Measurements from ENCODE around the gene SP2. TPM values are rescaled to one million over a fixed set of nuclear protein-coding genes. Genes with fewer than 3 reads are reported as not detected.

The SP2 gene
- total RNA-seq, 6 donors from 2014 or later: 7.6 to 19.4 (median 13.1) TPM

DNA sequence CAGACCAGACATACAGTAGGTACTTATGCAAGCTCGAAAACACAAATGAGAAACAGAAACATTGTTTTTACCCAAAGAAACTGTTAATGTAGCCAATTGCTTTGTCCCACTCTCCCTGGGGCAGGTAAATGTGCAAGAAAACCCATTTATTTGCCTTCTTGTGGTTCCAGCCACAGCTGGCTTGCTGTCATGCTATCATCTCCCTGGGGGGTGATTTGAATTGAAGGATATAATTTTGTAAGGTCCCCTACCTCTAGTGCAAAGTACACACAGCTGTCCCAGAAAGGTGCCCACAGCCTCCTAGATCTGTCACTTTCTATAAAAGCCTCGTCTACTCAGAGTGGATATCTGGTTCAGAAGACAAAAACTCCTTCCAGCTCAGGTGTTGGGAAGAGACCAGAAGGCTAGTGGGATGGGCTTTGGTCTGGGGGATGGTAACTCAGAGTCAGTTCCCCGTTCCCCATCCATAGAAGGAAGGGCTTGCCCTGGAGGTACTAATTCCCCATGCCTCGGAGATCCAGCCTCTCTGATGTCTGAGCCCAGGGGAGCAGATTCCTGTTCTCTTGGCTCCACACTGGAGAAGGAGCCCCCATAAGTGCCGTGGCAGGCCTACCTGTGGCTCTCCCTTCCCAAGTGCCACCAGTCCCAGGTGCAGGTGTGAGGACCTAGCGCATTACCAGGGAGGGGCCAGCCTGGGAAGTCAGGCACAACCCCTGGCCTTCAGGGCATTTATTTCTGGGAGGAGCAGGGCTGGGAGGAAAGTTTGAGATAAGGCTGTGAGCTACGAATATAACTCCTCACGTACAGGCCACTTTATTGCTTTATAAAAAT is 64.0 kb downstream of the SP2 start:
- Histone ChIP-seq H3K27ac (no peak overlapping the region), H3K9me3 (no peaks in the 10 kb centered on the region), H3K4me3 (no peak overlapping the region), H3K27me3 (no peaks in the 10 kb centered on the region), H3K4me1 (peaks cover 0 to 7% (median 0%) of the 10 kb centered on the region in 4 donors), H3K36me3 (peaks cover 0 to 3% (median 0%) of the 10 kb centered on the region in 4 donors)
- TF ChIP-seq POLR2A (IDR thresholded peaks at IDR 0.05): no peak
- TF ChIP-seq EP300 (IDR thresholded peaks at IDR 0.05): no peak
- no peak for TF ChIP-seq POLR2AphosphoS5 (IDR thresholded peaks at IDR 0.05)
- TF ChIP-seq, protein P1, sequence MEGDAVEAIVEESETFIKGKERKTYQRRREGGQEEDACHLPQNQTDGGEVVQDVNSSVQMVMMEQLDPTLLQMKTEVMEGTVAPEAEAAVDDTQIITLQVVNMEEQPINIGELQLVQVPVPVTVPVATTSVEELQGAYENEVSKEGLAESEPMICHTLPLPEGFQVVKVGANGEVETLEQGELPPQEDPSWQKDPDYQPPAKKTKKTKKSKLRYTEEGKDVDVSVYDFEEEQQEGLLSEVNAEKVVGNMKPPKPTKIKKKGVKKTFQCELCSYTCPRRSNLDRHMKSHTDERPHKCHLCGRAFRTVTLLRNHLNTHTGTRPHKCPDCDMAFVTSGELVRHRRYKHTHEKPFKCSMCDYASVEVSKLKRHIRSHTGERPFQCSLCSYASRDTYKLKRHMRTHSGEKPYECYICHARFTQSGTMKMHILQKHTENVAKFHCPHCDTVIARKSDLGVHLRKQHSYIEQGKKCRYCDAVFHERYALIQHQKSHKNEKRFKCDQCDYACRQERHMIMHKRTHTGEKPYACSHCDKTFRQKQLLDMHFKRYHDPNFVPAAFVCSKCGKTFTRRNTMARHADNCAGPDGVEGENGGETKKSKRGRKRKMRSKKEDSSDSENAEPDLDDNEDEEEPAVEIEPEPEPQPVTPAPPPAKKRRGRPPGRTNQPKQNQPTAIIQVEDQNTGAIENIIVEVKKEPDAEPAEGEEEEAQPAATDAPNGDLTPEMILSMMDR (IDR thresholded peaks at IDR 0.05): no peak
- ATAC-seq (ENCODE audit: low FRiP score in 2 of 2) (no peak), DNase-seq (no peak)
- 70 to 71% methylated on average over 5 to 8 of the region's 8 CpGs for WGBS, 2 donors

DNA sequence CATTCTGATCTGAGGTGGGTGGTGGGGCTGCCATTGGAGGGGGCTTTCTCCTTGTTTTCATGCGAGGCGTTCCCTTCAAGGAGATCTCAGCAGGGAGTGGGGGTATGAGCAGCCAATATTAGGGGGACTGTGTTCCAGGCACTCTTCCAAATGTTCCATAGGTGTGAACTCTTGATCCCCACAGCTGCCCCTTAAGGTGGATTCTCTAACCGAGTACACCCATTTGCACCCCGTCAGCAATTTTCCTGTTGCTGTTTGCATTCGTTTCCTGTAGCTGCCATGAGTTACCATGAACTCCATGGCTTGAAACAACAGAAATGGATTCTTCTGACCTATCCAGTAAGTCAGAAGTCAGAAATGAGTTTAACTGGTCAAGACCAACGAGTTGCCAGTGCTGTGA is 65.4 kb downstream of the SP2 start:
- WGBS, 2 donors: 78 to 82% methylated on average over 6 of the region's 6 CpGs
- H3K27me3 ChIP-seq: no peaks in the 10 kb centered on the region
- H3K36me3 ChIP-seq: no peaks in the 10 kb centered on the region
- H3K27ac ChIP-seq: no peak overlapping the region
- TF ChIP-seq POLR2AphosphoS5 (IDR thresholded peaks at IDR 0.05): no peak
- TF ChIP-seq, protein P1 (IDR thresholded peaks at IDR 0.05): no peak
- TF ChIP-seq POLR2A (IDR thresholded peaks at IDR 0.05): no peak
- TF ChIP-seq EP300 (IDR thresholded peaks at IDR 0.05): no peak
- no peaks in the 10 kb centered on the region for H3K9me3 ChIP-seq
- DNase-seq (no peak), ATAC-seq (ENCODE audit: low FRiP score in 2 of 2) (no peak)
- no peak overlapping the region for H3K4me3 ChIP-seq
- peaks cover 0 to 11% (median 0%) of the 10 kb centered on the region in 4 donors for H3K4me1 ChIP-seq

DNA sequence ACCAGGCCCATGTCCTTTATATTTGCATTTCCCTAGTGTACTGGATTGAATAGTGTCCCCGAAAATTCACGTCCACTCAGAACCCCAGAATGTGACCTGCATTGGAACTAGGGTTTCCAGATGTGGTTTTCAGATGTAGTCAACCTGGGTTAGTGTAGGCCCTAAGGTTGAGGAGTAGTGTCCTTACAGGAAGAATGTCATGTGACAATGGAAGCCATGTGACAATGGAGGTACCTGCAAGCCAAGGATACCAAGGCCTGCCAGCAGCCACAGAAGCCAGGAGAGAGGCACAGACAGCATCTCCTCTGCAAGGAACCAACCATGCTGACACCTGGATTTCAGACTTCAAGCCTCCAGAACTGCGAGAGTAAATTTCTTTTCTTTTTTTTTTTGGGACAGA is 66.9 kb downstream of the SP2 start:
- 92 to 93% methylated on average over 2 to 3 of the region's 3 CpGs for WGBS, 2 donors
- no peaks in the 10 kb centered on the region for H3K27me3 ChIP-seq
- H3K4me1 ChIP-seq: peaks cover 0 to 16% (median 0%) of the 10 kb centered on the region in 4 donors
- no peak overlapping the region for H3K4me3 ChIP-seq
- TF ChIP-seq POLR2A (IDR thresholded peaks at IDR 0.05) (no peak), POLR2AphosphoS5 (IDR thresholded peaks at IDR 0.05) (no peak), EP300 (IDR thresholded peaks at IDR 0.05) (no peak)
- TF ChIP-seq, protein P1 (IDR thresholded peaks at IDR 0.05): no peak
- no peaks in the 10 kb centered on the region for H3K36me3 ChIP-seq
- H3K27ac ChIP-seq: no peak overlapping the region
- H3K9me3 ChIP-seq: no peaks in the 10 kb centered on the region
- no peak for DNase-seq
- no peak for ATAC-seq (ENCODE audit: low FRiP score in 2 of 2)

DNA sequence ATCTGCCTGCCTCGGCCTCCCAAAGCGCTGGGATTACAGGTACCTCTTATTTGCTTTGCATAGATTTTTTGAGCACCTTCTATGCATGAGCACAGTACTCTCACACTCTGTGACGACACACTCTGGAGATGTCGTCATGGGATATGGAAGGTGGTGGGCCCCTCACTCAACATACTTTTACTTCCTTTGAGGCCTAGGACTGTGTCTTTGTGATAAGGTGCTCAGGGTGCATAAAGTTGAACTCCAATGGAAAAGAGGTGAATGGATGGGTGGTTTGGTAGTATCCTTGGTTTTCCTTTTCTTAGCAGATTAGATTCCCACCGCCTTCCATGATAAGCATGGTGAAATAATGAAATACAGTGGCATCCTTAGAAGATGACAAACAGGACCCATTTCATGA is 68.8 kb downstream of the SP2 start:
- ATAC-seq (ENCODE audit: low FRiP score in 2 of 2): no peak

More for the DNA sequence above, 68.8 kb downstream of the SP2 start:
- DNase-seq: no peak
- H3K4me1 ChIP-seq: peaks cover 0 to 9% (median 2%) of the 10 kb centered on the region in 4 donors
- no peak overlapping the region for H3K27ac ChIP-seq
- H3K9me3 ChIP-seq: no peaks in the 10 kb centered on the region
- 88 to 93% methylated on average over 5 of the region's 5 CpGs for WGBS, 2 donors
- no peaks in the 10 kb centered on the region for H3K27me3 ChIP-seq
- no peak overlapping the region for H3K4me3 ChIP-seq
- no peaks in the 10 kb centered on the region for H3K36me3 ChIP-seq
- no peak for TF ChIP-seq POLR2AphosphoS5 (IDR thresholded peaks at IDR 0.05)
- no peak for TF ChIP-seq EP300 (IDR thresholded peaks at IDR 0.05)
- TF ChIP-seq, protein P1 (IDR thresholded peaks at IDR 0.05): no peak
- no peak for TF ChIP-seq POLR2A (IDR thresholded peaks at IDR 0.05)

Measured in upper lobe of left lung (tissue), 6 donors.